T-helper 2 cell (primary cell): ENCODE results near the gene PLXDC2.

Source experiments
- DNase-seq, 5 experiments: peaks; one replicate each; pipeline versions ENCODE4 v3.0.0 to v3.0.0-alpha.2; 2012 to 2022

PLXDC2 gene

GRCh38 chr10:20289070-20289828 is 473.0 kb downstream of the PLXDC2 start:
- no peak for DNase-seq

- DNase-seq = no peak
Measured at GRCh38 chr10:20298417-20298816, 482.2 kb downstream of the PLXDC2 start.

GRCh38 chr10:20299034-20299736 is 483.0 kb downstream of the PLXDC2 start:
- DNase-seq = no peak

GRCh38 chr10:20300735-20301134 is 484.5 kb downstream of the PLXDC2 start:
- DNase-seq = no peak

GRCh38 chr10:20302033-20302432 is 485.8 kb downstream of the PLXDC2 start:
- no peak for DNase-seq

- no peak for DNase-seq
Measured at GRCh38 chr10:20303453-20304152, 487.4 kb downstream of the PLXDC2 start.

- no peak for DNase-seq
Measured at GRCh38 chr10:20313665-20314064, 497.4 kb downstream of the PLXDC2 start.

GRCh38 chr10:20314431-20314830 is 498.2 kb downstream of the PLXDC2 start:
- DNase-seq = no peak

- peak in 1 of 5 experiments; percentile 1 for DNase-seq
Measured at GRCh38 chr10:20327954-20328353, 511.7 kb downstream of the PLXDC2 start.

GRCh38 chr10:20330246-20330645 is 514.0 kb downstream of the PLXDC2 start:
- DNase-seq = no peak

- DNase-seq = no peak
Measured at GRCh38 chr10:20334559-20334958, 518.3 kb downstream of the PLXDC2 start.
